Right ventricle myocardium inferior (tissue), 1 donor: ENCODE measurements around the gene TRIM73. TPM values are rescaled to one million over a fixed set of nuclear protein-coding genes. Genes with fewer than 3 reads are reported as not detected.
"Not testable (repeated sequence)": the region's sequence is repeated elsewhere in the genome, so short reads cannot be mapped to it uniquely, and the experiment has no call there.

Source experiments
- ATAC-seq: fragments of 200-7000 bp; cut with Tn5 transposase; one replicate; pipeline ENCODE4 v1.9.1; 2020; ENCODE audit warnings: mild to moderate bottlenecking, moderate library complexity
- DNase-seq: peaks from one replicate; pipeline ENCODE4 v3.0.0; 2021; ENCODE audit errors: missing footprints
- intact Hi-C: fragments of 100-400 bp; cut with DNase I; formaldehyde crosslinking; loops from one replicate; pipeline ENCODE4 v1.11.0; 2022
- long read RNA-seq: library from polyadenylated mRNA; unstranded; transcript quantifications from one replicate; pipeline ENCODE4 v2.0.0, GENCODE V29; 2021
- total RNA-seq: library from RNA; stranded (reverse); fragmentation: NEBNext Ultra II Directional; extraction: Animal tissue kit (Norgen Biotek cat#: 25700); gene quantifications from one replicate; pipeline ENCODE4 v1.2.1, GENCODE V29; 2021
- donor health status: DM: no; HTN: yes; CAD: no; lungs with severe emphysema.

The TRIM73 gene
- 0.41 TPM for total RNA-seq
- long read RNA-seq: 0 reads

DNA sequence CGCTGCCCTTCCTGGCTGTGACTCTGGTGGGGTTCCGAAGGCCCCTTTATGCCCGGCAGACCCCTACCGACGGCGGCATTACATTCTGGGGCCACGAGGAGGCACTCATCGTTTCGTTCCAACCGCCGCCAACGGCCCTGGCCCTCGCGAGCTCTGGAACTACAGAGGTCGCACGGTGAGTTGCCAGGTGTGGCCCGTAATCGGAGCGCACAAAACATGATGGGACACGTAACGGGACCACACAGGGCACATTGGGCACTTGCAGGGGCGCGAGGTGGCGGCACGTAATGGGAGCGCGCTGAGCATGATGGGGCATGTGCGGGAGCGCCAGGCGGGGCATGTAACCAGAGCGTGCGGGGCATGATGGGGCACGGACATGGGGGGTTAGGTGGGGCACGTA is at the start of gene TRIM73:
TSS of gene TRIM73 (plus strand) at position 301 of the 400 bp plus-strand sequence. CDS start 3,305 bp downstream, outside the sequence.
- DNase-seq, intact Hi-C loops, ATAC-seq: not testable (repeated sequence)

DNA sequence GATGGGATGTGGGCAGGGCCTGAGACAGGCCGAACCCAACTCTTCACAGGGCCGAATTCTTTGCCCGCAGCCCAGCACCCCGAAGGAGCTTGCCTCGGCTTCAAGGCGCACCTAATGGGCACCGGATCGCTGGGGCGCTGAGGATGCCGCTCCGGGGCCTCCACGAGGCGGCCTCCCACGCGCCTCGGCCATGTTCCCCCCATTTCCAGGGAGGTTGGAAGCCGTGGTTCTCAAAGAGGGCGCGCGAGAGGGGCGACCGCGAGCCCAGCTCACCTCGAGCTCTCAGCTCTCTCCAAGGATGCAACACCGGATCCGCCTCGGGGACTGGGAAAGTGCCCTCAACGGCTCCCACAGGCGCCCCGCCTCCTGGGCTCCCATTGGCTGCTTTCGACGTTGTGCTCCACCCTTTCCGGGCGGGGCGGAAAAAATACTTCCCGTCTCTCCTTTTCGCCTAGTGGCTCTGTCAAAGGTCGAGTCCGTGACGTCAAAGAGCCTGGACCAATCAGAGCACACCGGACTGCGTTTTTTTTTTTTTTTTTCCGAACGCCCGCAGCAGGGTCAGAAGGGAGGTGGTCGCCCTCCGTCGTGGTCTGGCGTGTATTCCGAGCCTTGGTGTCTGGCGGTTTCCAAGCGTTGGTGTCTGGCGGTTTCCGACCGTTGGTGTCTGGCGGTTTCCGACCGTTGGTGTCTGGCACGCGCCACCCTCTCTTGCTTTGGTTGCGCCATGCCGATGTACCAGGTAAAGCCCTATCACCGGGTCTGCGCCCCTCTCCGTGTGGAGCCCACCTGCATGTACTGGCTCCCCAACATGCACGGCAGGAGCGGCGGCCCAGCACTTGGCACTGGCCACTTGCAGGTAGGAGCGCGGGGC is 36.5 kb upstream of the TRIM73 start:
- intact Hi-C loops, DNase-seq: not testable (repeated sequence)
- ATAC-seq: peak; percentile 72

DNA sequence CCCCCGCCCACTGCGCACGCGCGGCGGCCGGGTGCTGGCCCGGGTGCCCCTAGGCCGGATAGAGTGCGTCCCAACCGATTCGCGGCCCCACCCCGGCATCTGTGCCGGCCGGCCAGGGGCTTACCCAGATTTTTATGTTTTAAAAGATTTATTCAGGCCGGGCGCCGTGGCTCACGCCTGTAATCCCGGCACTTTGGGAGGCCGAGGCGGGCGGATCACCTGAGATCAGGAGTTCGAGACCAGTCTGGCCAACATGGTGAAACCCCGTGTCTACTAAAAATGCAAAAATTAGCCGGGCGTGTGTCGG is 35.9 kb upstream of the TRIM73 start:
- peak; percentile 77 for ATAC-seq
- DNase-seq, intact Hi-C loops: not testable (repeated sequence)

DNA sequence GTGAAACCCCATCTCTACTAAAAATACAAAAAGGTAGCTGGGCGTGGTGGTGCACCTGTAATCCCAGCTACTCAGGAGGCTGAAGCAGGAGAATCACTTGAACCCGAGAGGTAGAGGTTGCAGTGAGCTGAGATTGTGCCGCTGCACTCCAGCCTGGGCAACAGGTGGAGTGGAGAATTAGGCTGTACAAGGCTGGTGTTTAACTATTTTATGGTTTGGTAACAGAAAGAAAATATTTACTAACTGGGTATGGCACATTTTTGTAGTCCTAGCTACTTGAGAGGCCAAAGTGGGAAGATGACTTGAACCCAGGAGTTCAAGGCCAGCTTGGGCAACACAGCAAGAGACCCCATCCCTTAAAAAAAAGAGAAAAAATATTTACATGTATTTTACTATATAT is 31.4 kb upstream of the TRIM73 start:
- intact Hi-C loops, DNase-seq, ATAC-seq: not testable (repeated sequence)

DNA sequence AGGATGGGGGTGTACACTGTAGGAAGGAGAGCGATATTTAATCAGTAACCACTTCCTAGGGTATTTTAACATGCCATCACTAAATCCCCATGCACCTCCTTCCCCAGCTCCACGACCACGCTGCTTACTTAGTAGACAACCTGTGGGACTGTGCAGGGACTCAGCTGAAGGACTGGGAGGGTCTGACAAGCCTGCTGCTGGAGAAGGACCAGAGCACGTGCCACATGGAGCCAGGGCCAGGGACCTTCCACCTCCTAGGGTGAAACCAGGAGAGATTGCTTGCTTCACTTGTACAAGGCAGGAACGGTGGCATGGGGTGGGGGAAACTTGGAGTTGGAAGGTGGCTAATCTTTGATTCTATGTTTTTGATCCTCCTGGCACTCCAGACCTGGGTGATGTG is 28.8 kb upstream of the TRIM73 start:
- DNase-seq, ATAC-seq, intact Hi-C loops: not testable (repeated sequence)

DNA sequence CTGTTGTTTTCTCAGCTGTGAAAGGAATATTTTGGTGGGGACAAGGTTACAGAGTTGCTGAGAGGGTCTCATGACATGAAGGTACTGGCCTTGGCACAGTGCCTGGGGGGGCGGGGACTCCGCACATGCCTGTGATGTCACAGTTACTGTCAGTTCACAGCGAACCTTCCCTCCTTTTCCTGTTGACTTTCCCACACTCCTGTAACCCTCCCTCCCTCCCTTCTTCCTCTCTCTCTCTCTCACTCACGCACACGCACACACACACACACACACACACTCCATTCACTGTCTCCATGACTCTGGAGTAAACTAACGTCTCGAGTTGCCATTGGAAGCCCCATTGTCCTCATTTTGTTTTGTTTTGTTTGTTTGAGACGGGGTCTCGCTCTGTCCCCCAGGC is 28.1 kb upstream of the TRIM73 start:
- DNase-seq, intact Hi-C loops, ATAC-seq: not testable (repeated sequence)

- DNase-seq, ATAC-seq, intact Hi-C loops: not testable (repeated sequence)
Measured at GRCh38 chr7:75374144-75374518, 21.3 kb upstream of the TRIM73 start.

GRCh38 chr7:75374519-75375317 is 20.7 kb upstream of the TRIM73 start:
- intact Hi-C loops, DNase-seq: not testable (repeated sequence)
- ATAC-seq: peak; percentile 71

DNA sequence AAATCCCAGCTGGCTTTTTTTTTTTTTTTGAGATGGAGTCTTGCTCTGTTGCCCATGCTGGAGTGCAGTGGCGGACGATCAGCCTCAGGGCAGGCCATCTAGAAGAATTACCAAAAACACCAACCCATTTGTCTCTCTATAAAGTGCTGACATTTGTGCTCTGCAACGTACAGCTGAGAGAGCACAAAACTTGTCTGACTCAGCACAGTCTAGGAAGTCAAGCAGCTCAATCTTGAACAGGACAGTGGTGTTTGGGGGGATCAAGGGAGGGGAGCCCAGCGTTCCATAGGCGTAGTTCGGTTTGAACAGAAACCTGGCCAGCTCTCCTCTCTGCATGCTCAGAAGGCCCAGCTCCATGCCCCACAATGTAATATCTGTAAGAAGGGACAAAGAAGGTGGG is 2.2 kb upstream of the TRIM73 start:
- DNase-seq, intact Hi-C loops: not testable (repeated sequence)
- peak; percentile 30 for ATAC-seq

DNA sequence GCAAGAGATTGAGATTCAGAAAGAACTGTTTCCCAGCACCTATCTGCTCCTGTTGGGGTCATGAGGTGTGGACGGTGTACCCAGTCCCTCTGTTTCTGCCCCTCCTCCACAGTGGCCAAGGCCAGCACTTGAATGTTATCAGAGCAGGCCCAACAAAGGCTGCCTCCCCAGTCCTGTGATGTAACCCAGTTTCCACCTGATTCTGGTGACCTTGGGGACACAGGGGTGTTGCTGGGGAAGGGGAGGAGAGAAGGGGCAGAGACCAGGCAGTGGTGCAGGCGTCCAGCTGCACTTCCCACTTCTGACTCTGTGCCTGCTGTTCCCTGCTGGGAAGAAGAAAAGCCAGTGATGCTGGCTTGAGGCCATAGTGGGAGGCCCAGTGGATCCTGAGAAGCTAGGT is 2.4 kb downstream of the TRIM73 start:
- intact Hi-C loops: not testable (repeated sequence)

GRCh38 chr7:75398771-75399700 is 3.6 kb downstream of the TRIM73 start:
- intact Hi-C loops, DNase-seq: not testable (repeated sequence)
- ATAC-seq: peak; percentile 10

More for the DNA sequence above, 2.4 kb downstream of the TRIM73 start:
- not testable (repeated sequence) for ATAC-seq, DNase-seq

- intact Hi-C loops, DNase-seq, ATAC-seq: not testable (repeated sequence)
Measured at GRCh38 chr7:75400575-75400974, 5.1 kb downstream of the TRIM73 start.

DNA sequence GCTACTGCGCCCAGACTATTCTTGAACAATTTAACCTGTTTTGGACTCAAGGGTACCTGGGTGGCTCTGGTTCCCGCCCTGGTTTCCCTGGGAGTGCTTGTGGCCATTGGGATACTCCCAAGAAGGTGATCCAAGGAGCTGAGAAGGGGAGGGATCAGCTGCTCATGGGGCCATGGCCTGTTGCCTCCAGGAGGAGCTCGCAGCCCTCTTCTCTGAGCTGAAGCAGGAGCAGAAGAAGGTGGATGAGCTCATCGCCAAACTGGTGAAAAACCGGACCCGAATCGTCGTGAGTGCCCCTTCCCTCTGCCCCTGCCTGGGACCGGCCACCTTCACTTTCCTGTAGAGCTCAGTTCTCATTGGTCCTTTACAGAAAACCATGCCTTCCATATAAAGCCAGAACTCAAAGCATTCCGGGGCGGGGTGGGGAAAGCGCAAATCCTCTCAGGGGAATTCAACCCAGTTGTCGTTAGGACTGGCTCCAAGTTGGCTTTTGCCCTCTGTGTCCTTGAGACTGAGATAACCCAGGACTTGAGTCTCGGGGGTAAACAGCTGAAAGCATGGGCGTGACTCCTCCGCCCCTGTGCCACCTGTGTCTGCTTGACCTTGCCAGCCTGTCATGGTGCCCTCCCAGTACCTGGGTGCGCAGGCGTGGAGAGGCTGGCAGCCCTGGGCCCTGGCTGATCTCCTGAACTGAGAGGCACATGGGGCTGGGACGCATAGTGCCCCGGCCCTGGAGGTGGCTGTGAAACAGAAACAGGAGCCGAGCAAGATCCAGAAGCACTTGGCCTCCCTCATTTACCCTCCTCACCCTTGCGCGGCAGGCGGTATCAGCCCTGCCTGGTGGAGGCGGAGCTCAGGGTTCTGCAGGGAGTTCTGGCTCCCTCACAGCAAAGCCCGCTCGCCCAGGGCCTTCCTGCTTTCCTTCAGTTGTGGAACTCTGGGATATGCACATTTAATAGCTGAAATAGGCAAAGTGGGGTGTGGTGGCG is 8.3 kb downstream of the TRIM73 start:
- ATAC-seq: peak; percentile 56

GRCh38 chr7:75404663-75405062 is 9.2 kb downstream of the TRIM73 start:
- DNase-seq, intact Hi-C loops, ATAC-seq: not testable (repeated sequence)

More for the DNA sequence above, 8.3 kb downstream of the TRIM73 start:
- DNase-seq, intact Hi-C loops: not testable (repeated sequence)

GRCh38 chr7:75409880-75410822 is 14.7 kb downstream of the TRIM73 start:
- ATAC-seq: peak; percentile 97
- intact Hi-C loops: not testable (repeated sequence)
- peak; percentile 61 for DNase-seq

- ATAC-seq, intact Hi-C loops, DNase-seq: not testable (repeated sequence)
Measured at GRCh38 chr7:75410823-75411173, 15.4 kb downstream of the TRIM73 start.
